HUES48 (cell line): ENCODE results near the gene MCHR1.
"Not testable (repeated sequence)": the region's sequence is repeated elsewhere in the genome, so short reads cannot be mapped to it uniquely, and the experiment has no call there.

ENCODE experiments used
- H3K27ac ChIP-seq: one replicate; pipeline ENCODE4 v1.7.0; 2013; ENCODE audit warnings: low read depth, low read length, inconsistent platforms
- H3K27me3 ChIP-seq: 2 replicates; pipeline ENCODE4 v1.6.1; 2013; ENCODE audit warnings: mild to moderate bottlenecking, low read length; ENCODE audit not compliant: control insufficient read depth, insufficient read depth
- H3K36me3 ChIP-seq: 2 replicates; pipeline ENCODE4 v1.6.1; 2013; ENCODE audit warnings: low read length; ENCODE audit not compliant: control insufficient read depth, insufficient read depth
- H3K4me1 ChIP-seq: 2 replicates; pipeline ENCODE4 v1.6.1; 2013; ENCODE audit warnings: mild to moderate bottlenecking, low read length; ENCODE audit not compliant: control insufficient read depth, insufficient read depth
- H3K4me3 ChIP-seq: 2 replicates; pipeline ENCODE4 v1.5.1; 2013; ENCODE audit warnings: mild to moderate bottlenecking, low read depth, low read length
- H3K9ac ChIP-seq: 2 replicates; pipeline ENCODE4 v1.6.1; 2013; ENCODE audit warnings: mild to moderate bottlenecking, low read depth, low read length, moderate library complexity
- H3K9me3 ChIP-seq: 2 replicates; pipeline ENCODE4 v1.6.1; 2013; ENCODE audit warnings: low read length; ENCODE audit not compliant: control insufficient read depth, insufficient read depth

Gene MCHR1

GRCh38 chr22:40660730-40661129 lies 18.6 kb upstream of the MCHR1 start:
- Histone ChIP-seq H3K36me3 (no peaks in the 10 kb centered on the region), H3K27ac (no peak overlapping the region), H3K4me1 (no peaks in the 10 kb centered on the region), H3K4me3 (no peak overlapping the region), H3K27me3 (no peaks in the 10 kb centered on the region), H3K9me3 (no peaks in the 10 kb centered on the region), H3K9ac (no peak overlapping the region)

GRCh38 chr22:40661671-40662070 lies 17.6 kb upstream of the MCHR1 start:
- Histone ChIP-seq H3K27ac (no peak overlapping the region), H3K4me1 (no peaks in the 10 kb centered on the region), H3K9me3 (no peaks in the 10 kb centered on the region), H3K27me3 (no peaks in the 10 kb centered on the region), H3K36me3 (no peaks in the 10 kb centered on the region), H3K9ac (no peak overlapping the region), H3K4me3 (no peak overlapping the region)

- Histone ChIP-seq H3K4me3 (no peak overlapping the region), H3K9me3 (no peaks in the 10 kb centered on the region), H3K4me1 (no peaks in the 10 kb centered on the region), H3K9ac (no peak overlapping the region), H3K36me3 (no peaks in the 10 kb centered on the region), H3K27ac (no peak overlapping the region), H3K27me3 (no peaks in the 10 kb centered on the region)
Measured at GRCh38 chr22:40665312-40665711, 14.0 kb upstream of the MCHR1 start.

- H3K27ac ChIP-seq, result no peak overlapping the region
- H3K9ac ChIP-seq, result no peak overlapping the region
- H3K9me3 ChIP-seq, result no peaks in the 10 kb centered on the region
- no peaks in the 10 kb centered on the region for H3K36me3 ChIP-seq
- no peaks in the 10 kb centered on the region for H3K4me1 ChIP-seq
- no peaks in the 10 kb centered on the region for H3K27me3 ChIP-seq
- H3K4me3 ChIP-seq, result no peak overlapping the region
Measured at GRCh38 chr22:40666151-40666848, 13.0 kb upstream of the MCHR1 start.

- no peaks in the 10 kb centered on the region for H3K27me3 ChIP-seq
- H3K36me3 ChIP-seq, result no peaks in the 10 kb centered on the region
- no peaks in the 10 kb centered on the region for H3K4me1 ChIP-seq
- no peak overlapping the region for H3K27ac ChIP-seq
- H3K9ac ChIP-seq, result no peak overlapping the region
- H3K9me3 ChIP-seq, result no peaks in the 10 kb centered on the region
- H3K4me3 ChIP-seq, result no peak overlapping the region
Measured at GRCh38 chr22:40668611-40669411, 10.5 kb upstream of the MCHR1 start.

- Histone ChIP-seq H3K27me3 (no peaks in the 10 kb centered on the region), H3K36me3 (no peaks in the 10 kb centered on the region), H3K27ac (no peak overlapping the region), H3K4me1 (no peaks in the 10 kb centered on the region), H3K4me3 (no peak overlapping the region), H3K9me3 (no peaks in the 10 kb centered on the region), H3K9ac (no peak overlapping the region)
Measured at GRCh38 chr22:40670058-40670457, 9.2 kb upstream of the MCHR1 start.

- H3K27ac ChIP-seq, result no peak overlapping the region
- H3K27me3 ChIP-seq, result no peaks in the 10 kb centered on the region
- no peak overlapping the region for H3K4me3 ChIP-seq
- no peaks in the 10 kb centered on the region for H3K36me3 ChIP-seq
- H3K9ac ChIP-seq, result no peak overlapping the region
- H3K4me1 ChIP-seq, result no peaks in the 10 kb centered on the region
- no peaks in the 10 kb centered on the region for H3K9me3 ChIP-seq
Measured at GRCh38 chr22:40671369-40671768, 7.9 kb upstream of the MCHR1 start.

GRCh38 chr22:40671796-40672360 lies 7.4 kb upstream of the MCHR1 start:
- Histone ChIP-seq H3K36me3 (no peaks in the 10 kb centered on the region), H3K9ac (no peak overlapping the region), H3K27ac (no peak overlapping the region), H3K27me3 (no peaks in the 10 kb centered on the region), H3K9me3 (no peaks in the 10 kb centered on the region), H3K4me3 (no peak overlapping the region), H3K4me1 (no peaks in the 10 kb centered on the region)

- Histone ChIP-seq H3K36me3 (no peaks in the 10 kb centered on the region), H3K27me3 (no peaks in the 10 kb centered on the region), H3K4me1 (no peaks in the 10 kb centered on the region), H3K9me3 (no peaks in the 10 kb centered on the region), H3K4me3 (no peak overlapping the region), H3K9ac (no peak overlapping the region), H3K27ac (no peak overlapping the region)
Measured at GRCh38 chr22:40673017-40673416, 6.3 kb upstream of the MCHR1 start.

- Histone ChIP-seq H3K9me3 (no peaks in the 10 kb centered on the region), H3K27me3 (no peaks in the 10 kb centered on the region), H3K27ac (no peak overlapping the region), H3K9ac (no peak overlapping the region), H3K36me3 (no peaks in the 10 kb centered on the region), H3K4me3 (no peak overlapping the region), H3K4me1 (peaks cover 8% of the 10 kb centered on the region)
Measured at GRCh38 chr22:40674274-40674673, 5.0 kb upstream of the MCHR1 start.

GRCh38 chr22:40676166-40676565 lies 3.1 kb upstream of the MCHR1 start:
- H3K27me3 ChIP-seq, H3K9me3 ChIP-seq, H3K27ac ChIP-seq, H3K9ac ChIP-seq, H3K36me3 ChIP-seq, H3K4me3 ChIP-seq: not testable (repeated sequence)
- H3K4me1 ChIP-seq, result peaks cover 23% of the 10 kb centered on the region
